Stimulated activated CD8-positive, alpha-beta memory T cell treated with anti-CD3 and anti-CD28 coated beads, Interleukin-7, amount 100 ng/mL, for 4 hours (primary cell): ENCODE data around the gene GDPD3.

ENCODE experiments used
- DNase-seq, 2 donors: peaks; one replicate each; pipeline ENCODE4 v3.0.0-alpha.2; 2020; ENCODE audit warnings: low read depth in 2 of 2

GDPD3 gene

GRCh38 chr16:30054959-30055553, 58.3 kb downstream of the GDPD3 start:
- no peak for DNase-seq
